Activated naive CD8-positive, alpha-beta T cell (primary cell): Measurements from ENCODE around the gene CIROP.

Experiments
- H3K27ac Mint-ChIP-seq: one replicate; pipeline ENCODE4 v1.8.0; 2021; ENCODE audit warnings: mixed read lengths
- H3K27me3 Mint-ChIP-seq: one replicate; pipeline ENCODE4 v1.8.0; 2021; ENCODE audit warnings: mixed read lengths
- H3K36me3 Mint-ChIP-seq: one replicate; pipeline ENCODE4 v1.8.0; 2021; ENCODE audit warnings: mixed read lengths
- H3K4me1 Mint-ChIP-seq: one replicate; pipeline ENCODE4 v1.8.0; 2021; ENCODE audit warnings: low read depth, mixed read lengths
- H3K4me3 Mint-ChIP-seq: one replicate; pipeline ENCODE4 v1.8.0; 2021; ENCODE audit warnings: mild to moderate bottlenecking, mixed read lengths
- H3K9me3 Mint-ChIP-seq: one replicate; pipeline ENCODE4 v1.8.0; 2021; ENCODE audit warnings: low read depth, mixed read lengths

Gene CIROP

GRCh38 chr14:23137813-23138535 is 33.2 kb upstream of the CIROP start:
- H3K4me3 Mint-ChIP-seq: no peak overlapping the region
- H3K27me3 Mint-ChIP-seq: no peaks in the 10 kb centered on the region
- H3K27ac Mint-ChIP-seq: no peak overlapping the region
- H3K9me3 Mint-ChIP-seq: no peaks in the 10 kb centered on the region
- H3K36me3 Mint-ChIP-seq: no peaks in the 10 kb centered on the region
- H3K4me1 Mint-ChIP-seq: no peaks in the 10 kb centered on the region

- Mint-ChIP-seq H3K27me3 (no peaks in the 10 kb centered on the region), H3K4me1 (no peaks in the 10 kb centered on the region), H3K4me3 (no peak overlapping the region), H3K27ac (no peak overlapping the region), H3K36me3 (no peaks in the 10 kb centered on the region), H3K9me3 (no peaks in the 10 kb centered on the region)
These were observed 32.5 kb upstream of the CIROP start for GRCh38 chr14:23137192-23137812.

GRCh38 chr14:23136566-23137133 is 31.9 kb upstream of the CIROP start:
- Mint-ChIP-seq H3K4me1 (no peaks in the 10 kb centered on the region), H3K9me3 (no peaks in the 10 kb centered on the region)

GRCh38 chr14:23132970-23133369 is 28.2 kb upstream of the CIROP start:
- H3K27ac Mint-ChIP-seq: no peak overlapping the region
- H3K36me3 Mint-ChIP-seq: peaks cover 2% of the 10 kb centered on the region
- no peaks in the 10 kb centered on the region for H3K27me3 Mint-ChIP-seq
- H3K4me1 Mint-ChIP-seq: no peaks in the 10 kb centered on the region
- no peaks in the 10 kb centered on the region for H3K9me3 Mint-ChIP-seq
- H3K4me3 Mint-ChIP-seq: no peak overlapping the region

More at GRCh38 chr14:23136566-23137133, 31.9 kb upstream of the CIROP start:
- H3K27me3 Mint-ChIP-seq: no peaks in the 10 kb centered on the region
- no peaks in the 10 kb centered on the region for H3K36me3 Mint-ChIP-seq
- H3K4me3 Mint-ChIP-seq: no peak overlapping the region
- H3K27ac Mint-ChIP-seq: no peak overlapping the region

GRCh38 chr14:23131482-23131881 is 26.7 kb upstream of the CIROP start:
- peaks cover 2% of the 10 kb centered on the region for H3K36me3 Mint-ChIP-seq
- H3K27ac Mint-ChIP-seq: no peak overlapping the region
- H3K27me3 Mint-ChIP-seq: no peaks in the 10 kb centered on the region
- H3K4me1 Mint-ChIP-seq: no peaks in the 10 kb centered on the region
- H3K9me3 Mint-ChIP-seq: no peaks in the 10 kb centered on the region
- H3K4me3 Mint-ChIP-seq: no peak overlapping the region

GRCh38 chr14:23130871-23131270 is 26.1 kb upstream of the CIROP start:
- Mint-ChIP-seq H3K4me3 (no peak overlapping the region), H3K9me3 (no peaks in the 10 kb centered on the region), H3K36me3 (peaks cover 2% of the 10 kb centered on the region), H3K4me1 (no peaks in the 10 kb centered on the region), H3K27ac (no peak overlapping the region), H3K27me3 (no peaks in the 10 kb centered on the region)

GRCh38 chr14:23129759-23130316 is 25.0 kb upstream of the CIROP start:
- Mint-ChIP-seq H3K36me3 (peaks cover 2% of the 10 kb centered on the region), H3K27ac (no peak overlapping the region), H3K4me3 (no peak overlapping the region), H3K4me1 (no peaks in the 10 kb centered on the region), H3K27me3 (no peaks in the 10 kb centered on the region), H3K9me3 (no peaks in the 10 kb centered on the region)

GRCh38 chr14:23128969-23129758 is 24.4 kb upstream of the CIROP start:
- no peaks in the 10 kb centered on the region for H3K27me3 Mint-ChIP-seq
- H3K4me1 Mint-ChIP-seq: no peaks in the 10 kb centered on the region
- no peak overlapping the region for H3K4me3 Mint-ChIP-seq
- H3K9me3 Mint-ChIP-seq: no peaks in the 10 kb centered on the region
- no peak overlapping the region for H3K27ac Mint-ChIP-seq
- peaks cover 2% of the 10 kb centered on the region for H3K36me3 Mint-ChIP-seq

GRCh38 chr14:23127861-23128260 is 23.1 kb upstream of the CIROP start:
- no peak overlapping the region for H3K4me3 Mint-ChIP-seq
- peaks cover 2% of the 10 kb centered on the region for H3K36me3 Mint-ChIP-seq
- no peak overlapping the region for H3K27ac Mint-ChIP-seq
- H3K9me3 Mint-ChIP-seq: no peaks in the 10 kb centered on the region
- no peaks in the 10 kb centered on the region for H3K4me1 Mint-ChIP-seq
- no peaks in the 10 kb centered on the region for H3K27me3 Mint-ChIP-seq

GRCh38 chr14:23126548-23127278 is 21.9 kb upstream of the CIROP start:
- Mint-ChIP-seq H3K27ac (no peak overlapping the region), H3K36me3 (peaks cover 2% of the 10 kb centered on the region), H3K4me3 (no peak overlapping the region), H3K4me1 (peaks cover 3% of the 10 kb centered on the region), H3K27me3 (no peaks in the 10 kb centered on the region), H3K9me3 (no peaks in the 10 kb centered on the region)

- H3K4me1 Mint-ChIP-seq: peaks cover 9% of the 10 kb centered on the region
These were observed 21.2 kb upstream of the CIROP start for GRCh38 chr14:23125933-23126524.

GRCh38 chr14:23125011-23125410 is 20.2 kb upstream of the CIROP start:
- no peaks in the 10 kb centered on the region for H3K27me3 Mint-ChIP-seq
- no peak overlapping the region for H3K4me3 Mint-ChIP-seq
- H3K4me1 Mint-ChIP-seq: peaks cover 19% of the 10 kb centered on the region
- no peaks in the 10 kb centered on the region for H3K9me3 Mint-ChIP-seq
- no peak overlapping the region for H3K27ac Mint-ChIP-seq
- peaks cover 2% of the 10 kb centered on the region for H3K36me3 Mint-ChIP-seq

More at GRCh38 chr14:23125933-23126524, 21.2 kb upstream of the CIROP start:
- H3K27me3 Mint-ChIP-seq: no peaks in the 10 kb centered on the region
- H3K27ac Mint-ChIP-seq: peak overlapping the region; percentile 34
- H3K4me3 Mint-ChIP-seq: no peak overlapping the region
- H3K36me3 Mint-ChIP-seq: peaks cover 2% of the 10 kb centered on the region
- H3K9me3 Mint-ChIP-seq: no peaks in the 10 kb centered on the region

GRCh38 chr14:23124337-23124954 is 19.7 kb upstream of the CIROP start:
- Mint-ChIP-seq H3K36me3 (peaks cover 2% of the 10 kb centered on the region), H3K4me3 (no peak overlapping the region), H3K27ac (no peak overlapping the region), H3K9me3 (no peaks in the 10 kb centered on the region), H3K4me1 (peaks cover 25% of the 10 kb centered on the region), H3K27me3 (no peaks in the 10 kb centered on the region)

GRCh38 chr14:23123419-23123818 is 18.6 kb upstream of the CIROP start:
- H3K27ac Mint-ChIP-seq: no peak overlapping the region
- H3K9me3 Mint-ChIP-seq: no peaks in the 10 kb centered on the region
- no peaks in the 10 kb centered on the region for H3K27me3 Mint-ChIP-seq

More at GRCh38 chr14:23123419-23123818, 18.6 kb upstream of the CIROP start:
- H3K4me1 Mint-ChIP-seq: peaks cover 34% of the 10 kb centered on the region
- H3K4me3 Mint-ChIP-seq: no peak overlapping the region
- no peaks in the 10 kb centered on the region for H3K36me3 Mint-ChIP-seq
